ENCODE results near the gene PRDX2. TPM values are rescaled to one million over a fixed set of nuclear protein-coding genes. Genes with fewer than 3 reads are reported as not detected.

The PRDX2 gene
- total RNA-seq, 4 donors from 2014 or later = 129 to 182 (median 163) TPM

DNA sequence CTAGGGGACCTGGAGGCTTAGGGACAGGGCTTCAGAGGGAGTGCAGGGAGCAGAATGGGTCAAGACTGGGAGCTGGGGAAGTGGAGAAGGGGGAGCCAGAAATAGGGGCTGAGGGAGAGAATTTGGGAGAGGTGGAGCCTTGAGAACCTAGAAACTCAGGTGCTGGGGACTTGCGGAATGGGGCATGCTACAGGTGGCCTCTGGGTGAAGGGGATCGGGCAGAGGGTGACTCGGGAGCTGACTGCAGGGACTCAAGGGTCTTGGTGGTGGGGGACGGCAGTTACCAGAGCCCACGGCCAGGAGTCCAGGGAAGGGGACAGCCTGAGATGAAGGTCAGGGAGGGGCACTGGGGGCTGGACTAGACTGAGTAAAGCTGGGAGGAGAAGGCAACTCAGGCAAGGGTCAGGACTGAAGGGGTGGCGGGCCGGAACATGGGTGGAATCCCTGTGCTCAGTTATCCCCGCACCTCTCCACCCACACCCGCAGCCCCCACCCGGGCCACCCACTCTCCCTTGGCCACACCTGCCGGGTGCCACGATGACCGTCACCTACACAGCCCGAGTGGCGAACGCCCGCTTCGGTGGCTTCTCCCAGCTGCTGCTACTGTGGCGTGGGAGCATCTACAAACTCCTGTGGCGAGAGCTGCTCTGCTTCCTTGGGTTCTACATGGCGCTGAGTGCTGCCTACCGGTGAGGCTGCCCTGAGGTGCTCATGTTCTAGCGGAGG is 49.4 kb downstream of the PRDX2 start:
- TF ChIP-seq, protein P1, sequence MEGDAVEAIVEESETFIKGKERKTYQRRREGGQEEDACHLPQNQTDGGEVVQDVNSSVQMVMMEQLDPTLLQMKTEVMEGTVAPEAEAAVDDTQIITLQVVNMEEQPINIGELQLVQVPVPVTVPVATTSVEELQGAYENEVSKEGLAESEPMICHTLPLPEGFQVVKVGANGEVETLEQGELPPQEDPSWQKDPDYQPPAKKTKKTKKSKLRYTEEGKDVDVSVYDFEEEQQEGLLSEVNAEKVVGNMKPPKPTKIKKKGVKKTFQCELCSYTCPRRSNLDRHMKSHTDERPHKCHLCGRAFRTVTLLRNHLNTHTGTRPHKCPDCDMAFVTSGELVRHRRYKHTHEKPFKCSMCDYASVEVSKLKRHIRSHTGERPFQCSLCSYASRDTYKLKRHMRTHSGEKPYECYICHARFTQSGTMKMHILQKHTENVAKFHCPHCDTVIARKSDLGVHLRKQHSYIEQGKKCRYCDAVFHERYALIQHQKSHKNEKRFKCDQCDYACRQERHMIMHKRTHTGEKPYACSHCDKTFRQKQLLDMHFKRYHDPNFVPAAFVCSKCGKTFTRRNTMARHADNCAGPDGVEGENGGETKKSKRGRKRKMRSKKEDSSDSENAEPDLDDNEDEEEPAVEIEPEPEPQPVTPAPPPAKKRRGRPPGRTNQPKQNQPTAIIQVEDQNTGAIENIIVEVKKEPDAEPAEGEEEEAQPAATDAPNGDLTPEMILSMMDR (IDR thresholded peaks at IDR 0.05) = no peak
- no peak for TF ChIP-seq POLR2A (IDR thresholded peaks at IDR 0.05)
- no peak for TF ChIP-seq EP300 (IDR thresholded peaks at IDR 0.05)
- Histone ChIP-seq H3K4me1 (peaks cover 0 to 18% (median 1%) of the 10 kb centered on the region in 4 donors), H3K9me3 (peaks cover 0 to 8% (median 0%) of the 10 kb centered on the region in 4 donors), H3K27ac (no peak overlapping the region), H3K27me3 (peaks cover 0 to 36% of the 10 kb centered on the region in 2 donors), H3K36me3 (peaks cover 0 to 18% (median 0%) of the 10 kb centered on the region in 3 donors), H3K4me3 (no peak overlapping the region)
- 76 to 79% methylated on average over 22 to 23 of the region's 23 CpGs for WGBS, 2 donors
- DNase-seq (ENCODE audit: low spot score in 2 of 2) = no peak

- Histone ChIP-seq H3K4me1 (peaks cover 0 to 15% (median 0%) of the 10 kb centered on the region in 4 donors), H3K27ac (no peak within 1 kb of the TSS), H3K4me3 (no peak within 1 kb of the TSS), H3K36me3 (peaks cover 0 to 23% (median 3%) of the 10 kb centered on the region in 3 donors), H3K27me3 (peaks cover 0 to 36% of the 10 kb centered on the region in 2 donors), H3K9me3 (peaks cover 0 to 8% (median 0%) of the 10 kb centered on the region in 4 donors)
- TF ChIP-seq, protein P1 (IDR thresholded peaks at IDR 0.05) = no peak
- TF ChIP-seq POLR2A (IDR thresholded peaks at IDR 0.05) (no peak), EP300 (IDR thresholded peaks at IDR 0.05) (no peak)
- no peak for DNase-seq (ENCODE audit: low spot score in 2 of 2)
- WGBS, 2 donors = 51 to 53% methylated on average over 14 of the region's 14 CpGs
These were observed 50.0 kb downstream of the PRDX2 start, which contains the start of gene BEST2 for GRCh38 chr19:12751635-12752034. Gene BEST2 (plus strand): TSS chr19:12751791. CDS start chr19:12752593, 802 bp downstream.

DNA sequence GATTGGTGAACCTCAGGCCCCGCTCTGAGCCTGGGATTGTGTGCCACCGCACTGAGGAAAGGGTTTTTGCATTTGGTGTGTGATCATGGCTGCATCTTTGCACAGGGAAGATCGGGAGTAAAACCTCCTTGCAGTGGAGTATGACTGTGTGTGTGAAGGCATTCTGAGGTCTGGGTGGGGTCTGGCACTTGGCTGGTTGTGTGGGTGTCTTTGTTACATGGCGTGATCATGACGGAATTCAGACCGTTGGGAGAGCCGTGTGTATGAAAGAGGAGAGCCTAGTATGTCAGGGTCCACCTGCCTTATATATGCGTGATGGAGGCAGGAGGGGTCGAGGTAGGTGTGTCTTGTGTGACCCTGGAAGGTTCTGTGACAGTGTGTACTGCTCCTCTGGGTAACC is 50.7 kb downstream of the PRDX2 start:
- Histone ChIP-seq H3K9me3 (peaks cover 0 to 8% (median 0%) of the 10 kb centered on the region in 4 donors), H3K27me3 (peaks cover 0 to 36% of the 10 kb centered on the region in 2 donors), H3K4me3 (no peak overlapping the region), H3K4me1 (peaks cover 0 to 15% (median 0%) of the 10 kb centered on the region in 4 donors), H3K36me3 (peaks cover 0 to 31% (median 3%) of the 10 kb centered on the region in 3 donors), H3K27ac (no peak overlapping the region)
- no peak for DNase-seq (ENCODE audit: low spot score in 2 of 2)
- WGBS, 2 donors = 45 to 46% methylated on average over 9 of the region's 9 CpGs
- TF ChIP-seq POLR2A (IDR thresholded peaks at IDR 0.05) = no peak
- no peak for TF ChIP-seq EP300 (IDR thresholded peaks at IDR 0.05)
- TF ChIP-seq, protein P1 (IDR thresholded peaks at IDR 0.05) = no peak

- WGBS, 2 donors = 28 to 31% methylated on average over 14 to 24 of the region's 24 CpGs
- TF ChIP-seq, protein P1 (IDR thresholded peaks at IDR 0.05) = no peak
- TF ChIP-seq EP300 (IDR thresholded peaks at IDR 0.05) (peak in 1 of 2 donors; percentile 7), POLR2A (IDR thresholded peaks at IDR 0.05) (no peak)
- Histone ChIP-seq H3K27ac (no peak overlapping the region), H3K4me3 (no peak overlapping the region), H3K9me3 (peaks cover 0 to 8% (median 0%) of the 10 kb centered on the region in 4 donors), H3K4me1 (peaks cover 0 to 15% (median 0%) of the 10 kb centered on the region in 4 donors), H3K27me3 (peaks cover 0 to 36% of the 10 kb centered on the region in 2 donors), H3K36me3 (peaks cover 3 to 39% (median 5%) of the 10 kb centered on the region in 3 donors)
- DNase-seq (ENCODE audit: low spot score in 2 of 2) = no peak
These were observed 51.6 kb downstream of the PRDX2 start for GRCh38 chr19:12749938-12750521.

GRCh38 chr19:12748489-12748888 is 53.1 kb downstream of the PRDX2 start:
- WGBS, 2 donors = 69 to 81% methylated on average over 6 of the region's 6 CpGs
- H3K27ac ChIP-seq = no peak overlapping the region
- H3K4me3 ChIP-seq = no peak overlapping the region
- peaks cover 0 to 34% of the 10 kb centered on the region in 2 donors for H3K27me3 ChIP-seq
- no peak for DNase-seq (ENCODE audit: low spot score in 2 of 2)
- peaks cover 0 to 15% (median 0%) of the 10 kb centered on the region in 4 donors for H3K4me1 ChIP-seq
- TF ChIP-seq POLR2A (IDR thresholded peaks at IDR 0.05) = no peak
- no peak for TF ChIP-seq EP300 (IDR thresholded peaks at IDR 0.05)
- TF ChIP-seq, protein P1 (IDR thresholded peaks at IDR 0.05) = no peak
- peaks cover 0 to 8% (median 0%) of the 10 kb centered on the region in 4 donors for H3K9me3 ChIP-seq
- peaks cover 3 to 55% (median 5%) of the 10 kb centered on the region in 3 donors for H3K36me3 ChIP-seq

All from tibial nerve (tissue), 4 donors.